Fibroblast of pulmonary artery (primary cell): ENCODE results near the gene KREMEN1.

Experiments
- DNase-seq: peaks from one replicate; pipeline ENCODE4 v3.0.0-alpha.2; 2010; ENCODE audit warnings: low read depth
- H3K4me3 ChIP-seq: replicated peaks from 2 replicates; pipeline ENCODE4 v1.5.1; 2011; ENCODE audit warnings: low read depth, mild to moderate bottlenecking, control low read depth, low read length, moderate library complexity
- TF ChIP-seq, protein P1 (sequence below): IDR thresholded peaks from 2 replicates; pipeline ENCODE4 v1.5.1; 2011; ENCODE audit warnings: mild to moderate bottlenecking, control low read depth, low read length, inconsistent platforms; ENCODE audit errors: missing control alignments

The KREMEN1 gene

DNA sequence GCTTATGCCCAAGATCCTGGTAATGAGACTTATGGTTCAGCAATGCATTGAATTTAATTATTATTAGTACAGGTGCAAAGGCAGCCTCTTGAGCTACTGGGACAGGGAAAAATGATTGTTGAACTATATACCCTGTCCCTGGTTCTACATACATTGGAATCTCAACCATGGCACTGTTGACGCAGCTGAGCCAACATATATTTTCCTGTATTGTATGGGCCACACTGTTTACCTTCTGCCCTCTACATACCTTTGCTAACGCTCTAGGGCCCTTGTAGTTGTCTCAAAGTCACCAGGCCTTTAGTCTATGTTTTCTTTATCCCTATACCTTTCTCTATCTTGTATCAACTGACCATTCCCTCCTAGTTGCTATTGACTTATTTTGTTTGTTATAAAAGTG, 22.6 kb downstream of the KREMEN1 start:
- H3K4me3 ChIP-seq = no peak overlapping the region
- TF ChIP-seq, protein P1, sequence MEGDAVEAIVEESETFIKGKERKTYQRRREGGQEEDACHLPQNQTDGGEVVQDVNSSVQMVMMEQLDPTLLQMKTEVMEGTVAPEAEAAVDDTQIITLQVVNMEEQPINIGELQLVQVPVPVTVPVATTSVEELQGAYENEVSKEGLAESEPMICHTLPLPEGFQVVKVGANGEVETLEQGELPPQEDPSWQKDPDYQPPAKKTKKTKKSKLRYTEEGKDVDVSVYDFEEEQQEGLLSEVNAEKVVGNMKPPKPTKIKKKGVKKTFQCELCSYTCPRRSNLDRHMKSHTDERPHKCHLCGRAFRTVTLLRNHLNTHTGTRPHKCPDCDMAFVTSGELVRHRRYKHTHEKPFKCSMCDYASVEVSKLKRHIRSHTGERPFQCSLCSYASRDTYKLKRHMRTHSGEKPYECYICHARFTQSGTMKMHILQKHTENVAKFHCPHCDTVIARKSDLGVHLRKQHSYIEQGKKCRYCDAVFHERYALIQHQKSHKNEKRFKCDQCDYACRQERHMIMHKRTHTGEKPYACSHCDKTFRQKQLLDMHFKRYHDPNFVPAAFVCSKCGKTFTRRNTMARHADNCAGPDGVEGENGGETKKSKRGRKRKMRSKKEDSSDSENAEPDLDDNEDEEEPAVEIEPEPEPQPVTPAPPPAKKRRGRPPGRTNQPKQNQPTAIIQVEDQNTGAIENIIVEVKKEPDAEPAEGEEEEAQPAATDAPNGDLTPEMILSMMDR = no peak
- no peak for DNase-seq

- TF ChIP-seq, protein P1 = no peak
- DNase-seq = no peak
- no peak overlapping the region for H3K4me3 ChIP-seq
Measured at GRCh38 chr22:29096736-29097669, 24.2 kb downstream of the KREMEN1 start.

DNA sequence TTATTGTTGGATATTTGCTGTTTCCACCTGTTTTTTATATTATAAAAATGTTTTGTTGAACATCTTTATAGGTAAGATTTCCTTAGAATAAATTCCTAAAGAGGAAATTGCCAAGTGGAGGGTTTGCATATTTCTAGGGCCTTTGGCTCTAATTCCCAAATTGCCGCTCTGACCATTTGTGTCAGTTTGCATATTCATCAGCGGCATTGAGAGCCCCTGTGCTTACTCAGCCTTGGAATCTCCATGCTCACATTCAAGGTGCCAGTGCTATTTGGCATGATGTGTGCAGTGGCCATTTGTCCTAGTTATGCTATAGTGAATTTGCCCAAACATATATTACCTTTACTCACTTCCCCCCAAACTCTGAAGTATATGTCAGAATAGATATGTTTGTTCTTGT, 25.5 kb downstream of the KREMEN1 start:
- no peak for DNase-seq
- TF ChIP-seq, protein P1 = no peak
- H3K4me3 ChIP-seq = no peak overlapping the region

DNA sequence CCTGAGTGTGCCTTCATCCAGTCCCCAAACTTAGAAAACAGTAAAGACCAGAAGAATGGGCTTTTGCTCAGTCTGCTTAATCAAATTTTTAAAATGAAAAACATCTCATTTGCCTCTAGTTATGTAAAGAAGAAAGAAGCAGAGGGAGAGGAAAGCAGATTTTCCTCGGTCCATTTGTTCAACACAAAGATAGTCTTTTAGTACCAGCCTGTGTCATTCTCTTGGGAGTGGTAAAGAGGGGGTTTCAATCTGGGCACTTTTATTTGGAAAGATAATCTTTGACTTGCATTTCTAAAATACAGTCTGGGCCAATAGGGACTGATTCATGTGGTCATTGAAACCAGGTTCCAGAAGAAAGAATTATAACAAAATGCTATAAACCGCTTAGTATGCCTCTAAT, 29.5 kb downstream of the KREMEN1 start:
- no peak overlapping the region for H3K4me3 ChIP-seq
- TF ChIP-seq, protein P1 = no peak
- no peak for DNase-seq

DNA sequence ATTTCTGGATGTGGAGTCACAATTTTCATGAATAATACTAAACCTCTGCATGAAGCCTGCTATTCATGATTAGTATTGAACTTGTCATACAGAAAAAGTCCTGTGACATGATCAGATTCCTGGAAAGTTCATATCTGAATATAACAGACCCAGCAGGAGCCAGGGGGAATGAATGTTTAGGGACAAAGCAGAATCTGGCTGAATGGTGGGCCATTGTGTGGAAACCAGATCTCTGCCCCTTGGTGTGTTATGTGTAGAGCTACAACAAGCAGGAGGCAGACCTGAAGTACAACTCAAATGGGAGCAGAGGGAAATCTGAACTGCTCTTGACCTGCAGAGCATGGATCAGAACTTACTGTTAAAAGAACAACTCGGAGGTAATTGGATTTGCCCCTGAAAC, 30.3 kb downstream of the KREMEN1 start:
- TF ChIP-seq, protein P1 = no peak
- DNase-seq = no peak
- no peak overlapping the region for H3K4me3 ChIP-seq

DNA sequence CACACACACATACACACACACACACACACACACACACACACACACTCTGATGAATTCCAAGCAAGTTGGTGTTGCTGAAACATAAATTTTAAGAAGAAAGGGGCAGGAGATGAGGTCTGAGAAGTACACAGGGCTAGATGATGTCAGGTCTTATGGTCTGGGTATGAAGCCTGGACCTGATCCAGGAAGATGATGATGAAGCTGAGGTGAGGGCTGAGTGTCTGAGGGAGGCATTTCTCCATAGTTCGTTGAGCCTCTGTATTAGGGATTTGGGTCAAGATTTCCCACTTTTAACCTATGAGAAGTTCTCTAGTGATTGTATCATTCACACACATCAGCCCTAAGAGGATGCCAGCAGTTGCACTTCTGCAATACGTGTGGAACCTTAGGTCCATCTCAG, 32.6 kb downstream of the KREMEN1 start:
- TF ChIP-seq, protein P1 = no peak
- DNase-seq = no peak
- no peak overlapping the region for H3K4me3 ChIP-seq

DNA sequence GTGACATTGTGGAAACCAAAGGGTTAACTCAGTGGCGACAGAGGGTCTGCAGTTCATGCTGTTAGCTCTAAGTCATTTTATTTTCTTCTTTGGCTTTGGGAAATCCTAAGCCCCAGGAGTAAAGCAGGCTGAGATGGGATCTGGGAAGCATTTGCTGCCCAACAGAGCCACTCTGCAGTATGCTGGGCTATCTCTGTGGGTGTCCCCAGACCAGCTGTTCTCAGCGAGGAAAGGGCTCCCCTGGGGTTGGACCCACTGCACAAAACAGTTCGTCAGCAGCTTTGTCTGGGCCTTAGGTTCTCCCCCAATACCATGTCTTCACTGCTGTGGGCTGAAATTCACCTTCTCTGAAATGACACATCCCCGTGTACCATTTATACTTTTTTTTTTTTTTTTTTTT, 34.0 kb downstream of the KREMEN1 start:
- TF ChIP-seq, protein P1 = no peak
- DNase-seq = no peak
- H3K4me3 ChIP-seq = no peak overlapping the region
